ENCODE results near the gene NPW.

Gene NPW

DNA sequence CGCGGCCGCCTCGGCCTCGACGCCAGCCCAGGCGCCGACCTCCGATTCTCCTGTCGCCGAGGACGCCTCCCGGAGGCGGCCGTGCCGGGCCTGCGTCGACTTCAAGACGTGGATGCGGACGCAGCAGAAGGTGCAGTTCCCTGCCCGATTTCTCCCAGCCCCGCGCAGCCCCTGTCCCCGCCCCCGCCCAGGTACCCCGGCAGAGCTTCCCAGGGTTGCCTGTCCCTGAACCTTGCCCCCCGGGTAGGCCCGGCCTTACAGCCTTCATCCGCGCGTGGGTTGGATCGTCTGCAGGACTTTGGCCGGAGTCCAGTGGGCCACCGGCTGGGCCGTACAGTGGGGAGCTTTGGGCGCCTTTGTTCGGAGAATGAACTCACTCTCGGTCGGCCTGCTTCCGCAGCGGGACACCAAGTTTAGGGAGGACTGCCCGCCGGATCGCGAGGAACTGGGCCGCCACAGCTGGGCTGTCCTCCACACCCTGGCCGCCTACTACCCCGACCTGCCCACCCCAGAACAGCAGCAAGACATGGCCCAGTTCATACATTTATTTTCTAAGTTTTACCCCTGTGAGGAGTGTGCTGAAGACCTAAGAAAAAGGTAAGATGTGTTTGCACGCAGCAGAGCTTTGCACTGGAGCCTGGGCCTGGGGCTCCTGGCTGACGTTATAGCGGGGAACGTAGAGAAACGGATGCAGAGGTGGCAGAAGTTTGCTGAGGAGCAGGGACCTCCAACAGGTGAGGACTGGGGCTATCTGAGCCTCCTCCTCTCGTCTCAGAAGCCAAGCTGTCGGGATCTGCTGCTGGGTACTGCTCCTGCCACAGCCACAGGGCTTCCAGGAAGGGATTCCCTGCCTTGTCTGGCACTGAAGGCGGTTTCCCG, 35.0 kb upstream of the NPW start:
- no peak for DNase-seq

DNA sequence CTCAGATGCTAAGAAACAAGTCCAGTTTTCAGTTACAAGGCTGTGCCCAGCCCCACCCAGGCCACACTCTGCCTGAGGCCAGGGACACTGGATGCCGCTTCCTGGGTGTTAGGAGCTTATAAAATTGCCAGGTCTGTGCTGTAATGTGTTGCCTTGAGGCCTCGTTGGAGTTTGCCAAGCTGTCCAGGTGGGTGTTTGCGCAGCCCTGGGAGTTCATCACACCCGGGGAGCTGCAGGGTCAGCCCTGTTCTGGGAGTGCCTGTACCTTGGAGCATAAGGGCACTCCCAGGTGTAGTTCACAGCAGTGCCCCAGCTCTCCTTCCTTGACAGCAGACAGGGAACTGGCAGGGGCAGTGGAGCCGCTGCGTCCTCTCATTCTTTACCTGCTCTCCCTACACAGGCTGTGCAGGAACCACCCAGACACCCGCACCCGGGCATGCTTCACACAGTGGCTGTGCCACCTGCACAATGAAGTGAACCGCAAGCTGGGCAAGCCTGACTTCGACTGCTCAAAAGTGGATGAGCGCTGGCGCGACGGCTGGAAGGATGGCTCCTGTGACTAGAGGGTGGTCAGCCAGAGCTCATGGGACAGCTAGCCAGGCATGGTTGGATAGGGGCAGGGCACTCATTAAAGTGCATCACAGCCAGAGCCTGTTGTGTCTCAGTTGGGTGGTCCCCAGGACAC, 34.0 kb upstream of the NPW start:
- DNase-seq, result no peak

DNA sequence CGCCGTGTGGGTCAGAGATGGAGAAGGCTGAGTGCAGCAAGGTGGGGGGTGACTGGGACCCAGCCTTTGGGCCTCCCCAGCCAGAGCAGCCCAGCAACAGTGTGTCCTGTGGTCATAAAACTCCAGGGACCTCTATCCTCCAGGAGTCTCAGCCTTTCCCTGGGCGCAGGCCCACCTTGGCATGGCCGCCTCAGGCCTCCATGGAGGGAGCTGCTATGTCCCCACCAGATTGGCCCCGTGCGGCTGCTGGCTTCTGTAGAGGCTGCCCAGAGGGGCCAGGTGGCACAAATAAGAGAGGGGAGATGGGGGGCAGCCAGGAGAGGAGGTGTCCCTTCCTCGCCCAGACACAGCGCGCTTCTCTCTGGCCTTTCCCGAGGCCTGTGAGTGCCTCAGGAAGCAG, 32.4 kb upstream of the NPW start:
- no peak for DNase-seq

DNA sequence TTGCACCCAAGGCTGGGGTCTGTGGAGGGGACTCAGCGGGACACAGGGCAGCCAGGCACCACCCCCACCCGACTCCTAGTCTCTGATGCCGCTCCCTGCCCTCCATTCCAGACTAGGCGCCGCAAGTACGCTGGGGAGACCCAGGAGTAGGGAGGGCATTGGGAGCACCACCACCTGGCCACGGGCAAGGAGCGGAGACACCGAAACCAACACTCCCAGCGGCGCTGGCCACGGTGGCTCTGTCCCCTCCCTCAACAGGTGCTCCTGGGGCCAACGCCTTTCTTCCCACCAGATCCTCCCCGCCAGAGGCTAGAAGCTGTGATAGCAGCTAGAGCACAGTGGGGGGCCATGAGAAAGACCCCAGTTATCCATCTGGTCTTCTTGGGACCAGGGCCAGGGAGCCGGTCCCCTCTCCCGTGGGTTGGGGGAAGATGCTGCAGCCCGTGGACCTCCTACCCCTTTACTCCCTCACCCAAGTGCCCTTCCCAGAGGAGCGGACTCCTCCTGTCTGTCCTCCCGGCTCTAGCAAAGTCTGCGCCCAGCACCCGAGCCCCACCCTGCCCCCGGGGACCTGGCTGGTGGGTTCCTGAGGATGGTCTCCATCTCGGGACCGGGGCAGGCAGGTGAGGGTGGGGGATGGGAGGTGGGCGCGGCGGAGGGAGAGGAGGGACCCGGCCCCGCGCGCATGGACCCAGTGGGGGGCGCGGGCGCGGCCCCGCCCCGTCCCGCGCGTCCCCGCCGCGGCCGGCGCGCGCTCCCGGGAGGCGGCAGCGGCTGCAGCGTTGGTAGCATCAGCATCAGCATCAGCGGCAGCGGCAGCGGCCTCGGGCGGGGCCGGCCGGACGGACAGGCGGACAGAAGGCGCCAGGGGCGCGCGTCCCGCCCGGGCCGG, 30.1 kb upstream of the NPW start, which contains the start of gene SYNGR3:
TSS of gene SYNGR3 (plus strand) at position 762 of the 892 bp plus-strand sequence. CDS start 133 bp downstream, outside the sequence.
- DNase-seq, result no peak

DNA sequence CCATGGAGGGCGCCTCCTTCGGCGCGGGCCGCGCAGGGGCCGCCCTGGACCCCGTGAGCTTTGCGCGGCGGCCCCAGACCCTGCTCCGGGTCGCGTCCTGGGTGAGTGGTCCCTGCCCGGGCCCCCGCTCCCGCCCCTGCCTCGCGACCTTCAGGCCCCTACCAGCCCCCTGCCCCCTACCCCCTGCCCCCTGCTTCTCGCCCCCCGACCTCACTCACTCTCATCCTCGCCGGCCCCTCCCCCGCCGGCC, 29.6 kb upstream of the NPW start:
- no peak for DNase-seq

DNA sequence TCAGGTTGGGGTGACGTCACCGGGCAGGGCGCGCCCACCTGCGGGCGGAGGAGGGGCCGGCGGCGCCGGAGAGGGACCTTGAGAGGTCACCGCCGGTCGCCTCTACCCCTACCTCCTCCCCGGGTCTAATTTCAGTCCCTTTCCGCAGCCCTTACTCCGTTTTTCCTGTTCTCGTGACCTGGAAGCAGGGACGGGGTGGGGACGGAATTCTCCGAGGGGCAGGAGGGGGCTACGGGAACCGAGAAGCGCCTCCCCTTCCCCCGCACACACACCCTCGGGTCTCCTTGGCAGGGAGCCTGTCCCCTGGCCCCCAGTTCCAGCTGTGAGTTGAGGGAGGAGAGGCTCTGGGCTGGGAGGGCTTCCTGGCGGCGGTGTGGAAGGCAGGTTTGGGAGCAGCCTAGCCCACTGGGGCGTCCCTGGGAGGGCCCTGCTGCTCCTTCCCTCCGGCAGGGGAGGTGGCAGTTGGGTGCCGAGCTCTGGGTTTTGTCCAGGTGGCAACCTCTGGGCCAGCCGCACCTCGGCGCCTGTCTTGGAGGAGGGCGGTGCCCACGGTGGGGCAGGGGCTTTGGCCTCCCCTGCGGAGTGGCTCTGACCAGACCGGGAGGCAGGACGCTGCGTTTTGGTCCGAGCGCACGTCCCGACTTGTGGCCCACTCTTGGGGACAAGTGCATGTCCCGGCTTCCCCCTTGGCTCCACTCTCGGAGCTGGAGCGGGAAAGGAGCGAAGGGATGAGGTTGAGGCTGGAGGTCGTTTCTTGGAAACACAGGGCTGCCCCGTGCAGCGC, 29.0 kb upstream of the NPW start:
- no peak for DNase-seq

DNA sequence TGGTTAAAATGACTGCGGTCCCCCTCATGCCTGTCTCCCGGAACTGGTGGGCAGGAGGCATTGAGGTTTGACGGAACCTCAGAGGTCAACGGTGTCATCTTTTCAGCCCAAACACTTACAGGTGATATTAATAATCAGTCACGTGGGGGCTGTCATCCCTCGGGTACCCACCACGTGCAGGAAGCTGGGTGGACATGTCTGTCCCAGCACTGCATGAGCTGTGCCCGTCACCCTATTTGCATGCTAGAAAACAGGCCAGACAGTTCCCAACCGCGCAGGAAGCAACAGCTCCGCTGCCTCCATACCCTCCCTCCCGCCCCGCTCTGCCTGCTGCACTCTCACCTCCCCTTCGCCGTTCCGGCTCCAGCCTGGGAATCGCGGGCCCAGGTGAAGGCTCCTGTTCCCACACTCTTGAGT, 28.4 kb upstream of the NPW start:
- peak; percentile 47 for DNase-seq

DNA sequence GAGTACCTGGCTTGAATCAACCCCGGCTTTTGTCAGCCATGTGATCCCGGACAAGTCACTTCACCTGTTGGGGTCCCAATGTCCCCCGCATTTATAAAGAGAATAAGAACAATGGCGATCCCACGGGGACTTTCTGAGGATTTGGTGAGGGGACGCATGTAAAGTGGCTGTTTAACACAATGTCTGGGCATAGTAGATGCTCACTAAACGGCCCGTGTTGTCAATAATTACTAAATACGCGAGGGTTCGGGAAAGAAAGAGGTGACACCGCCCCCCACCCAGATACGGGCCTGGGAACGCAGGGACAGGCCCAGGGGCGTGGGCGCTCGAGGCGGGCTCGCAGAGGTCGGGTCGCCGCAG, 28.0 kb upstream of the NPW start:
- DNase-seq, result no peak

DNA sequence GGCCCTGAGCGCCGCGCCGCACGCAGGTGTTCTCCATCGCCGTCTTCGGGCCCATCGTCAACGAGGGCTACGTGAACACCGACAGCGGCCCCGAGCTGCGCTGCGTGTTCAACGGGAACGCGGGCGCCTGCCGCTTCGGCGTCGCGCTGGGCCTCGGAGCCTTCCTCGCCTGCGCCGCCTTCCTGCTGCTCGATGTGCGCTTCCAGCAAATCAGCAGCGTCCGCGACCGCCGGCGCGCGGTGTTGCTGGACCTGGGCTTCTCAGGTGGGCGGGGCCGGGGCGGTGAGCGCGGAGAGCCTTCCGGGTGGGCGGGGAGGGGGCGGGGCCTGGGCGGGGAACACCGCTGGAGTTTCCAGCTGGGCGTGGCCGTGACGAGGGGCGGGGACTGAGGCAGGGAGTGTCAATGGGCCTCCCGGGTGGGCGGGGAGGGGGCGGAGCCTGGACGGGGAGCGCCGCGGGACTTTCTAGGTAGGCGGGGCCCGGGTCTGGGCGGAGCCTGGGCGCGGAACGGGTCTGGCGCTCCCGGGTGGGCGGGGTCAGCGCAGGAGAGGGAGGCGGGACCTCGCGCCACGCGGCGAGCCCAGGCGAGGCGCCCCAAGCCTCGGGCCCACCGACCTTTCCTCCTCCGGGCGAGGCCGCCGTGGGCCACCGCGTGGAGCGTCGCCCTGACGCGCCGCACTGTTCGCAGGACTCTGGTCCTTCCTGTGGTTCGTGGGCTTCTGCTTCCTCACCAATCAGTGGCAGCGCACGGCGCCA, 27.5 kb upstream of the NPW start:
- DNase-seq, result peak; percentile 83

DNA sequence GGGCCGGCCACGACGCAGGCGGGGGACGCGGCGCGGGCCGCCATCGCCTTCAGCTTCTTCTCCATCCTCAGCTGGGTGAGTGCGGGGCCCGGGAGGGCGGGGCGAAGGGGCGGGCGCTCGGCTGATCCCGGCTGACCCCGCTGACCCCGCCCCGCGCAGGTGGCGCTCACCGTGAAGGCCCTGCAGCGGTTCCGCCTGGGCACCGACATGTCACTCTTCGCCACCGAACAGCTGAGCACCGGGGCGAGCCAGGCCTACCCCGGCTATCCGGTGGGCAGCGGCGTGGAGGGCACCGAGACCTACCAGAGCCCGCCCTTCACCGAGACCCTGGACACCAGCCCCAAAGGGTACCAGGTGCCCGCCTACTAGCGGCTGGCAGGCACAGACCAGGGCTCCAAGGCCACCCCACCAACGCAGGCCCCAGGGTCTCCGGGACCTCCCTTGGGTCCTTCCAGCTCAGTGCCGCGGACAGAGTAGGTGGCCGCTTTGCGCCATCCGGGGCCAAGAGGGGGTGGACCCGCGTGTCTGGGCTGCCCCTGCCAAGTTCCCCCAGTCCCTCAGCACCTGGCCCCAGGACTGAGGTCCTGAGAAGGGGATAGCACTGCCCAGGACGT, 26.8 kb upstream of the NPW start:
- no peak for DNase-seq

DNA sequence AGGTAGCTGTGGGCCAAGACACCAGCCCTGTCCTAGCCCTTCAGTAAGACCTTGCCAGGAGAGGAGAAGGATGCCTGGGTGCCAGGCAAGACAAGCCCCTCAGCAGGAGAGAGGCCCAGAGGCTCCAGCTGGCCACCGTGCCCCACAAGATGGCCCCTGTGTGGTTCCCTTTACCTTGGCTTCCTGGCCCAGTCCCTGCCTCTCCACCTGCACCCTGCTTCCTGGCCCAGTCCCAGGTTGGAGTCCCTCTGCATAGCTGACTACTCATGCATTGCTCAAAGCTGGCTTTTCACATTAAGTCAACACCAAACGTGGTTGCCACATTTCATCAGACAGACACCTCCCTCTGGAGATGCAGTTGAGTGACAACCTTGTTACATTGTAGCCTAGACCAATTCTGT, 25.9 kb upstream of the NPW start:
- DNase-seq, result no peak

DNA sequence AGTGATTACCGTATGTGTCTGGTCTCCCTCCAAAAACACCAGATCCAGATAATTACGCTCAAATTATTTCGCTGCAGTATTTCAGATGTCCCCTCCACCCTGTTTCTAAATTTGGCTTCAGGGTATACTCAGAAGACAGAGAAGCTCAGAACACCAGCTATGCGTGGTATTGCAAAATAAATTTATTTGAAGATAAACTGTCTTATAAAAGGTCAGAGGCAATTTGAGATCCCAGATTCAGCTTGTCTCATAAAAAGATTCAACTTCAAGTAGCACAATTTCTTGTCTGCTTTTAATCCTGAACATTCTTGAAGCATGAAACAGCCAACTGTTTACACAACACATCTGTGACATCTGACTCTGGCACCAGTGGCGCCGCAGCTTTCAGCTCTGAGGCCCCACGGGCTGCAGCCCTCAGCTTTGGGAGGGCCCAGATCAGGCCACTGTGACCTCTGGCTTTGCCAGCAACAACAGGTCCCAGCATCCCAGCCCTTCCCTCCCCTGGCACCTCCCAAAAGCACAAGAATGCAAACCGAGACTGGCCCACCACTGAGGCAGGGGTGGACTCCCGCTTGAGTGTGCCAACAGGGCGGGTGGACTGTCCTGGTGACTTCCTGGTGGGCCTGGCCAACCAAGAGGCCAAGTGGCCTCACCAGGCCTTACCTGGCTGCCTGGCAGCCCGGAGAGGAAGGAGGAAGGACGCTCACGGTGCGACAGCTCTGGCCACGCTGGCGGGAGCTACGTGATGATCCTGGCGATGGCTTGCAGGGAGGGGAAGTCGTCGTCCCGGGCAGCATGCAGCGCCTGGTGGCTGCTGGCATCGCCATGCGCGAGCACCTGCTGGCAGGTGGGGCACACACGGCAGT, 21.9 kb upstream of the NPW start:
- no peak for DNase-seq

DNA sequence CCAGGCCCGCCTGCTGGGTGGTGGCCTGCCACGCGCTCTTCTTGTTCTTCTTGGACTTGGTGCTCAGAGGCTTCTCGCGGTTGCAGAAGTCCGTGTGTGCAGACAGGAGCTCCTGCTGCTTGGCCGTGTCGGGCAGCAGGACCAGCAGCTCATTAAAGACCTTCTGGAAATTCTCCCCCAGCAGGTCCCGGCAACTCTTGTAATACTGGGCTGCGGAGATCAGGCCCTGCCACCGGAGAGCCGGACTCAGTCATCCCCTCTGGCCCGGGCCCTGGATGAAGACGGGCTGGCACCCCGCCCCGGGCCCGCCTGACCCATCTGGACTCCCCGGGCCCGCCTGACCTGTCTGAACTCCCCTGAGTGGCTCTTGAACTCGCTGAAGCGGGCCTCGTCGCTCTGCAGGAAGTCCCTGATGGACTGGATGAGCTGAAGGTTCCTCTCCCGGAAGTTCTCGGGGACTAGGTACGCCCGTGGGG, 21.2 kb upstream of the NPW start:
- DNase-seq, result no peak

DNA sequence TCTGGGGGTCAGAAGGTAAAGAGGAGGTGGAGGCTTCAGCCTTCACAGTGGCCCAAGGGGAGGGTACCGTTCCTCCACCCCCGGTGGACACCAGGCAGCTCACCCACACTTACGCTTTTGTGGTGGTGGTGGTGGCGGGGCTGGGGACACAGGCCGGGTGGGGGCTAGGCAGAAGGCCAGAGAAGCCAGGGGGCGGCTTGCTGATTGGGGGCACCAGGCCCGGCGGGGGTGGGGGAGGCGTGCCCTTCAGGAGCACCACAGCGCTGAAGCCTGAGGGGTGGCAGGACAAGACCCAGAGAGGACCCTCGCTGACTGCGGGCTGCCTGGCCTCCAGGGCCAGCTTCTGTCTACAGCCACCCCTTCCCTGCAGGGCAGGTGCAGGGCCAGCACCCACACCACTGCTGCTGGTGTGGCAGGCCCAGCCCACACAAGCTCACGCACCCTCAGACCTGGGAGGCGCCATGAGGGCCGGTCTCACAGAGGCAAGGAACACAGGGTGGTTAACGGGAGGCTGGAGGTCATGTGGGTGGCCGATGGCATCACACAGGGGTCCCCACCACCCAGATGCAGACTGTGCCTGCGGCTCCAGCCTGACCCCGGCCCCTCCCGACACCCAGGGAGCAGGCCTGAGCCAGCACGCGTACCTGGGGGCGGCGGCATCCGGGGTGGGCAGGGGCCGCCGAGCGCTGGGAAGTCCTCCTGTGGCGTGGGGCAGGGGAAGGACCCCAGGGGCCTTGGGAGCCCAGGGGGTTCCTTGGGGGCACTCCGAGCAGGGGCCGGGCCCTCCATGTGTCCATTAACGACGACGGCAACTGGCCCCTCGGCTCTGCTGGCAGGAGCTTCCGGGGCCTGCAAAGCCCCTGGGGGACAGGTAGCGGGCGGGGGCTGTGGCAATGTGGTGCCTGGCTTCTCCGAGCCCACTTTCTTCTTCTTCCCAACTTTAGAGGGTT, 20.5 kb upstream of the NPW start:
- no peak for DNase-seq

DNA sequence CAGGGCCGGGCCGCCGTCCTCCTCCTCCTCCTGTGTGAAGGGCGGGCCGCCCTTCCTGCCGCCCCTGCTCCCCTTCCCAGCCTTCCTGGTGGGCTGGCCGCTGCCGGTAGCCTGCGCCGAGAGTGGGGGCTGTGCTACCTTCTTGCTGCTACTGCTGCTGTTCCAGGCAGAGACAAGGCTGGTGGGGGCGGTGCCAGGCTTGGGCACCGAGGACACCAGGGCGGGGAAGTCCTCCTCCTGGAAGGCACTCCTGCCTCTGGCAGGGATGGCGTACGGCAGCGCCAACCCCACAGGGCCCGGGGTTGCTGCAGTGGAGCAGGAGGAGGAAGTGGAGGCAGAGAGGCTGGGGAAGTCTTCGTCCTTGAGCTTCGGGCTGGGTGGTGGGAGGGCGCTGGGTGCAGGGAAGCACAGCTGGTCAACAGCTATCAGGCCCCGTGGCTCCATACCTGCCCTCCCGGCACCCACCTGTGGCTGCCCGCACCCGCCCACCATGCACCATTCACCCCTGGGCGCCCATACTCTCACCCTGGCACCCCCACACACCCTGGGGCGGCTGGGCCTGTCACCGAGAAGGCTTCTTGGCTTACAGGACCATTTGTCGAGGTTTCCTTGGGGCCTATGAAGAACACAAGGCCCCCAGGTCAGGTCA, 19.6 kb upstream of the NPW start:
- DNase-seq, result no peak

DNA sequence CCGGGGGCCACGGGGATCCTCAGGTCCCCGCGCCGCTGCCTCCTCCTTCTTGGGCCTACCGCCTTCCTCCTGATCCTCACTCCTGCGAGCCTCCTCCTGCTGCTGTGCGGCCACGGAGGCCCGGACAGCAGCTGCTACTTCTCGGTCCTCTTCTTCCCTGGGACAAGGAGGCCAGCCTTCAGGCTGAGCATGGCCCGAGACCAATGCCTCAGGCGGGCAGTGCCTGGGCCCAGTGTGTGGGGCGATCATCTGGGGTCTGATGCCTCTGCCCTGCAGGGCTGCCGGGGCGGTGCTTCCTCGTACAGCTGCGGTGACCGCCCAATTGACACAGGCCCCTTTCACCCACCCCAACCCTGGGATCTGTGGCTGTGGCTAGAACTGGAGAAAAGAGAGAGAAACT, 18.6 kb upstream of the NPW start:
- no peak for DNase-seq

DNA sequence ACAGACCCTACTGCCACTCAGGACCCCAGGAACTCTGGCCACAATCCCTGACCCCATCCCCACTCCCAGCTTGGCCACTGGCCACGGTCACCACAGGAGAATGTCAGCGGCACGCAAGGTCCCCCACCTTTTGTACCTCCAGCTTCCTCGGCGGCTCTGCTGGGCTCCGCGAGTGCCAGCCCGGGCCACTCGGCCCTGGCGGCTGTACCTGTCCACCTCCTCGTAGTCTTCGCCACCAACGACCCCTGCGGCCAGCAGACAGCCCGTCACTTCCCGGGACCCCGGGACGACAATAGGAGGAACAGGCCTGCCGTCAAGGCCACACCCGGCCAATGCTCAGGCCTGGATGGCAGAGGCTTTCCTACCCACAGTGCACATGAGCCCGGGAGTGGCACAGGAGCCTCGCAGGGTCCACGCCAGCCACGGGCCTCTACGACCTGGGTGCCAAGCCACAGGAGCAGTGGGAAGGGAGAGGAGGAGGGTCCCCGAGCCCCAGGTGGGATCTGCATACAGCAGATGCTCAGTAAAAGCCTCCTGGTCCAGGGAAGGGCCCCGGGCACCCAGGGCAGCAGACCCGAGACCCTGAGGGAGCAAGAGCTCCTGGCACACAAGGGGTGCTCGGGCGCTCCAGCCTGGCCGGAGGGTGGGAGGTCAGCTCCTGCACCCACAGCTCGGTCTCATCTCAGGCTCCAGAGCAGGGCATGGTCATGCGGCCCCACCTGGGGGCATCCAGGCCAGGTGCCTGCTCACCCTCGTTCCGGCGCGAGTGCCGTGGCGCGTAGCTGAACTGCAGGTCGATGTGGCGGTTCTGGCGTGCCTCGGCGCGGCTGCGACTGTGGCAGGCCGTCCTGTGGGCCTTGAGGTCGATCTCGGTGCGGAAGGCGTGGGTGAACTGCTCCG, 17.9 kb upstream of the NPW start:
- no peak for DNase-seq
